DND-41 (cell line): ENCODE data around the gene YJEFN3.

Experiments
- ATAC-seq: fragments of 200-7000 bp; cut with Tn5 transposase; 3 replicates; pipeline ENCODE4 v1.9.1; 2021; ENCODE audit warnings: low read depth; ENCODE audit not compliant: insufficient read depth
- DNase-seq: peaks from one replicate; pipeline ENCODE4 v3.0.0-alpha.2; 2020
- H2AFZ ChIP-seq: 2 replicates; pipeline ENCODE4 v1.6.0; 2012; ENCODE audit warnings: low read depth, low read length
- H3K27ac ChIP-seq: 2 replicates; pipeline ENCODE4 v1.5.1; 2012; ENCODE audit warnings: low read length, inconsistent platforms
- H3K27me3 ChIP-seq: fragments of 200-600 bp; sonication (generic); 2 replicates; pipeline ENCODE4 v1.6.0; 2012; ENCODE audit warnings: low read length, mild to moderate bottlenecking, inconsistent platforms; ENCODE audit not compliant: insufficient read depth, poor library complexity
- H3K36me3 ChIP-seq: 2 replicates; pipeline ENCODE4 v1.5.1; 2012; ENCODE audit warnings: low read length, inconsistent platforms; ENCODE audit not compliant: insufficient read depth
- H3K4me1 ChIP-seq: 2 replicates; pipeline ENCODE4 v1.5.1; 2012; ENCODE audit warnings: mild to moderate bottlenecking, low read length; ENCODE audit not compliant: insufficient read depth
- H3K4me2 ChIP-seq: 2 replicates; pipeline ENCODE4 v1.6.0; 2012; ENCODE audit warnings: mild to moderate bottlenecking, moderate library complexity, low read length, inconsistent platforms; ENCODE audit not compliant: insufficient read depth
- H3K4me3 ChIP-seq, 2 experiments: fragments of 200-600 bp in 1 of 2; shearing (Covaris generic) in 1 of 2; 2 replicates each; pipeline ENCODE4 v1.5.1; 2012 to 2016; ENCODE audit warnings: inconsistent platforms in 2 of 2, low read length in 2 of 2, mild to moderate bottlenecking in 2 of 2, low read depth in 1 of 2, moderate library complexity in 1 of 2
- H3K79me2 ChIP-seq: 2 replicates; pipeline ENCODE4 v1.6.0; 2012; ENCODE audit warnings: low read length, inconsistent platforms; ENCODE audit not compliant: insufficient read depth
- H3K9ac ChIP-seq: 2 replicates; pipeline ENCODE4 v1.6.0; 2012; ENCODE audit warnings: low read depth, mild to moderate bottlenecking, inconsistent platforms, low read length, moderate library complexity
- H3K9me3 ChIP-seq: 2 replicates; pipeline ENCODE4 v1.5.1; 2012; ENCODE audit warnings: low read length, moderate library complexity, mild to moderate bottlenecking, inconsistent platforms; ENCODE audit not compliant: insufficient read depth, severe bottlenecking
- H4K20me1 ChIP-seq: 2 replicates; pipeline ENCODE4 v1.6.0; 2012; ENCODE audit warnings: low read length; ENCODE audit not compliant: insufficient read depth
- CTCF ChIP-seq: IDR thresholded peaks from 2 replicates; pipeline ENCODE4 v1.5.1; 2012; ENCODE audit warnings: borderline replicate concordance, low read length, moderate library complexity, mild to moderate bottlenecking; ENCODE audit not compliant: poor library complexity, severe bottlenecking; ENCODE audit errors: extremely low read depth
- EZH2 ChIP-seq: IDR thresholded peaks from 3 replicates; pipeline ENCODE4 v1.6.1; 2012; ENCODE audit warnings: borderline replicate concordance, low read depth, mild to moderate bottlenecking, moderate library complexity, low read length, inconsistent platforms; ENCODE audit not compliant: severe bottlenecking

Gene YJEFN3

GRCh38 chr19:19520989-19521388 is 7.7 kb upstream of the YJEFN3 start:
- Histone ChIP-seq H3K9me3 (no peaks in the 10 kb centered on the region), H3K4me2 (no peak overlapping the region), H3K27me3 (no peaks in the 10 kb centered on the region), H3K4me3 (no peak overlapping the region), H3K27ac (no peak overlapping the region), H4K20me1 (peaks cover 40% of the 10 kb centered on the region), H3K4me1 (peaks cover 26% of the 10 kb centered on the region), H3K9ac (no peak overlapping the region), H2AFZ (no peak overlapping the region), H3K36me3 (peaks cover 46% of the 10 kb centered on the region), H3K79me2 (peaks cover 98% of the 10 kb centered on the region)
- TF ChIP-seq CTCF: no peak
- TF ChIP-seq EZH2: no peak
- DNase-seq (no peak), ATAC-seq (no peak)

GRCh38 chr19:19523177-19523576 is 5.5 kb upstream of the YJEFN3 start:
- TF ChIP-seq CTCF: no peak
- TF ChIP-seq EZH2: no peak
- no peak overlapping the region for H3K4me3 ChIP-seq
- no peak overlapping the region for H3K9ac ChIP-seq
- H3K4me1 ChIP-seq: peaks cover 12% of the 10 kb centered on the region
- ATAC-seq: no peak
- H3K9me3 ChIP-seq: no peaks in the 10 kb centered on the region
- no peak overlapping the region for H2AFZ ChIP-seq
- no peak overlapping the region for H3K4me2 ChIP-seq
- peaks cover 56% of the 10 kb centered on the region for H4K20me1 ChIP-seq
- peaks cover 76% of the 10 kb centered on the region for H3K79me2 ChIP-seq
- H3K27me3 ChIP-seq: no peaks in the 10 kb centered on the region
- H3K27ac ChIP-seq: no peak overlapping the region
- H3K36me3 ChIP-seq: peaks cover 67% of the 10 kb centered on the region
- no peak for DNase-seq

- Histone ChIP-seq H3K9me3 (no peaks in the 10 kb centered on the region), H3K27me3 (no peaks in the 10 kb centered on the region), H3K36me3 (peaks cover 70% of the 10 kb centered on the region), H3K4me2 (no peak overlapping the region), H3K79me2 (peaks cover 68% of the 10 kb centered on the region), H2AFZ (no peak overlapping the region), H3K4me1 (peaks cover 7% of the 10 kb centered on the region), H4K20me1 (peaks cover 55% of the 10 kb centered on the region), H3K27ac (no peak overlapping the region), H3K4me3 (no peak overlapping the region), H3K9ac (no peak overlapping the region)
- ATAC-seq (0 out of 3 replicates have a peak, but pooled peaks have one; percentile 28), DNase-seq (no peak)
- no peak for TF ChIP-seq EZH2
- no peak for TF ChIP-seq CTCF
These were observed 4.7 kb upstream of the YJEFN3 start for GRCh38 chr19:19524053-19524452.
